ENCODE measurements around the gene PRKG1.

PRKG1 gene

DNA sequence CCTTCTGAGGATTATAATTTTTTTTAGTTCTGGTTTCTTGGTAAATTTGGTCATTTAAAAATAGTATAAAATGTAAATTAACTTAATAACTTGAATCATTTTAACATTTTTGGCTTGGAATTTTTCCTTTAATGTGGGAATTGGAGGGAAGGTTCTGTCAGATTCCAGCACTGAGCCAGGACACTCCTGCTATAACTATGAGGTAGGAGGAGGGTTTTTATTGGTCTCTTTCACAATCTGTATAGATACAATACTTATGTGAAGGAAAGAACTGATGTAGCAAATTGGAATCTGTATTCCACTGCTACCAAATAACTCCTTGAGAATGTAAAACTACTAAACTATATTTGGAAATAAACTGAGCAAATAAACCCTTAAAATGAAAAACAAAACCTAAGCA lies 3.2 kb downstream of the PRKG1 start:
- H3K4me3 ChIP-seq (ENCODE audit: low read length, poor library complexity, severe bottlenecking), result no peak overlapping the region
- TF ChIP-seq, protein P1, sequence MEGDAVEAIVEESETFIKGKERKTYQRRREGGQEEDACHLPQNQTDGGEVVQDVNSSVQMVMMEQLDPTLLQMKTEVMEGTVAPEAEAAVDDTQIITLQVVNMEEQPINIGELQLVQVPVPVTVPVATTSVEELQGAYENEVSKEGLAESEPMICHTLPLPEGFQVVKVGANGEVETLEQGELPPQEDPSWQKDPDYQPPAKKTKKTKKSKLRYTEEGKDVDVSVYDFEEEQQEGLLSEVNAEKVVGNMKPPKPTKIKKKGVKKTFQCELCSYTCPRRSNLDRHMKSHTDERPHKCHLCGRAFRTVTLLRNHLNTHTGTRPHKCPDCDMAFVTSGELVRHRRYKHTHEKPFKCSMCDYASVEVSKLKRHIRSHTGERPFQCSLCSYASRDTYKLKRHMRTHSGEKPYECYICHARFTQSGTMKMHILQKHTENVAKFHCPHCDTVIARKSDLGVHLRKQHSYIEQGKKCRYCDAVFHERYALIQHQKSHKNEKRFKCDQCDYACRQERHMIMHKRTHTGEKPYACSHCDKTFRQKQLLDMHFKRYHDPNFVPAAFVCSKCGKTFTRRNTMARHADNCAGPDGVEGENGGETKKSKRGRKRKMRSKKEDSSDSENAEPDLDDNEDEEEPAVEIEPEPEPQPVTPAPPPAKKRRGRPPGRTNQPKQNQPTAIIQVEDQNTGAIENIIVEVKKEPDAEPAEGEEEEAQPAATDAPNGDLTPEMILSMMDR (conservative IDR thresholded peaks at IDR 0.05; ENCODE audit: low read length), result no peak
- TF ChIP-seq EZH2phosphoT487 (IDR thresholded peaks at IDR 0.05; ENCODE audit: borderline replicate concordance), result no peak
- H3K36me3 ChIP-seq (ENCODE audit: insufficient read depth, low read length), result no peaks in the 10 kb centered on the region
- H3K9ac ChIP-seq (ENCODE audit: low read depth, low read length, poor library complexity, severe bottlenecking), result no peak overlapping the region
- no peaks in the 10 kb centered on the region for H3K79me2 ChIP-seq (ENCODE audit: insufficient read depth, low read length)
- H3K9me2 ChIP-seq (replicated peaks; ENCODE audit: low read depth, low read length), result no peaks in the 10 kb centered on the region
- H3F3A ChIP-seq (ENCODE audit: low read depth), result no peaks in the 10 kb centered on the region
- no peaks in the 10 kb centered on the region for H3K4me1 ChIP-seq (ENCODE audit: insufficient read depth, low read length, poor library complexity, severe bottlenecking)
- H3K9me3 ChIP-seq (ENCODE audit: insufficient read depth, low read depth, low read length), result no peaks in the 10 kb centered on the region
- no peaks in the 10 kb centered on the region for H3K27me3 ChIP-seq (ENCODE audit: insufficient read depth, low read length, poor library complexity, severe bottlenecking)
- no peak overlapping the region for H3K4me2 ChIP-seq (ENCODE audit: low read depth, low read length, poor library complexity, severe bottlenecking)
- H4K20me1 ChIP-seq (ENCODE audit: insufficient read depth, low read length, poor library complexity, severe bottlenecking), result no peaks in the 10 kb centered on the region
- H2AFZ ChIP-seq (ENCODE audit: low read length), result no peak overlapping the region

DNA sequence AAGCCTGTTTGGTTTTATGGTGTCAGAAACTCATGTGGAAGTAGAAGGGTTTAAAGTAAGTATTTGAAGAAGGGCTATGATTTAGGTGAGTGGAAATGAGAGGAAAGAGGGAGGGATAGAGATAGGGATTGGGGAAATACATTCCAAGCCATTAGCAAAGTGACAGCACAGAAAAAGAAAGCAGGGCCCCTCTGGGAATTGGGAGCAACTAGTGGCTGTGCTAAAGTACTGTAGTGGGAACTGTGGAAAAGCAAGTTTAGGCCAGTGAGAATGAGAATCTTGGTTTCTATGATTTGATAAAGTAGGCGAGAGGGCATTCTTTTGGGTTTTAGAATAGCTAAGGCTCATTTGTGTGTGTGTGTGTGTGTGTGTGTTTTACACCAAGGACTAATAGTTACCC lies 5.0 kb downstream of the PRKG1 start:
- Histone ChIP-seq H3K27me3 (ENCODE audit: insufficient read depth, low read length, poor library complexity, severe bottlenecking) (no peaks in the 10 kb centered on the region), H3F3A (ENCODE audit: low read depth) (no peaks in the 10 kb centered on the region), H3K4me1 (ENCODE audit: insufficient read depth, low read length, poor library complexity, severe bottlenecking) (no peaks in the 10 kb centered on the region), H3K9ac (ENCODE audit: low read depth, low read length, poor library complexity, severe bottlenecking) (no peak overlapping the region), H3K4me3 (ENCODE audit: low read length, poor library complexity, severe bottlenecking) (no peak overlapping the region), H3K4me2 (ENCODE audit: low read depth, low read length, poor library complexity, severe bottlenecking) (no peak overlapping the region), H3K9me3 (ENCODE audit: insufficient read depth, low read depth, low read length) (no peaks in the 10 kb centered on the region), H3K9me2 (replicated peaks; ENCODE audit: low read depth, low read length) (no peaks in the 10 kb centered on the region), H4K20me1 (ENCODE audit: insufficient read depth, low read length, poor library complexity, severe bottlenecking) (no peaks in the 10 kb centered on the region), H3K36me3 (ENCODE audit: insufficient read depth, low read length) (no peaks in the 10 kb centered on the region), H2AFZ (ENCODE audit: low read length) (no peak overlapping the region), H3K79me2 (ENCODE audit: insufficient read depth, low read length) (no peaks in the 10 kb centered on the region)
- TF ChIP-seq, protein P1 (conservative IDR thresholded peaks at IDR 0.05; ENCODE audit: low read length), result no peak
- TF ChIP-seq EZH2phosphoT487 (IDR thresholded peaks at IDR 0.05; ENCODE audit: borderline replicate concordance), result no peak

DNA sequence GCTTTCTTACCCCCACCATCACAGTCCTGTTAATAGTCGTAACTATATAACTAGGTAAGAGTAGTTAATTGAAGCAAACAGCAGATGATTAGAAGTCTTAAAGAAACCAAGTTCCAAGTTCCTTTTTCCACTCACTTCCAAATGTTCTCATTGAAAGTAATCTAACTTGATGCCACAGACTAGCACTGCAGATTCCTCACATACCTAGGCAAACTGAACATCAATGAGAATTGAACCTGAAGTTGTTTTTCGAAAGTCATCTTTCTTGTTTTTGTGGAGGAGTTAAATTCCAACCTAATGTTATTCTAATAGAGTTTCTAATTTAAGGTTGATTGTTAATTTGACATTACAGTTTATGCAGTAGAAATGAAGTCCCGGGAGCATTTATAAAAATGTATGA lies 5.5 kb downstream of the PRKG1 start:
- Histone ChIP-seq H3K36me3 (ENCODE audit: insufficient read depth, low read length) (no peaks in the 10 kb centered on the region), H3K4me3 (ENCODE audit: low read length, poor library complexity, severe bottlenecking) (no peak overlapping the region), H3K9ac (ENCODE audit: low read depth, low read length, poor library complexity, severe bottlenecking) (no peak overlapping the region), H4K20me1 (ENCODE audit: insufficient read depth, low read length, poor library complexity, severe bottlenecking) (no peaks in the 10 kb centered on the region), H3K9me2 (replicated peaks; ENCODE audit: low read depth, low read length) (no peaks in the 10 kb centered on the region), H3K4me2 (ENCODE audit: low read depth, low read length, poor library complexity, severe bottlenecking) (no peak overlapping the region), H3K9me3 (ENCODE audit: insufficient read depth, low read depth, low read length) (no peaks in the 10 kb centered on the region), H2AFZ (ENCODE audit: low read length) (no peak overlapping the region), H3K4me1 (ENCODE audit: insufficient read depth, low read length, poor library complexity, severe bottlenecking) (no peaks in the 10 kb centered on the region), H3K27me3 (ENCODE audit: insufficient read depth, low read length, poor library complexity, severe bottlenecking) (no peaks in the 10 kb centered on the region), H3F3A (ENCODE audit: low read depth) (no peaks in the 10 kb centered on the region), H3K79me2 (ENCODE audit: insufficient read depth, low read length) (no peaks in the 10 kb centered on the region)
- TF ChIP-seq, protein P1 (conservative IDR thresholded peaks at IDR 0.05; ENCODE audit: low read length), result no peak
- no peak for TF ChIP-seq EZH2phosphoT487 (IDR thresholded peaks at IDR 0.05; ENCODE audit: borderline replicate concordance)

Data from Loucy (cell line).